Stimulated activated CD8-positive, alpha-beta memory T cell treated with anti-CD3 and anti-CD28 coated beads, Interleukin-4, amount 100 ng/mL, for 48 hours (primary cell): ENCODE measurements around the gene EXOC3L1.

Experiments
- DNase-seq: peaks from one replicate; pipeline ENCODE4 v3.0.0-alpha.2; 2020

Gene EXOC3L1

DNA sequence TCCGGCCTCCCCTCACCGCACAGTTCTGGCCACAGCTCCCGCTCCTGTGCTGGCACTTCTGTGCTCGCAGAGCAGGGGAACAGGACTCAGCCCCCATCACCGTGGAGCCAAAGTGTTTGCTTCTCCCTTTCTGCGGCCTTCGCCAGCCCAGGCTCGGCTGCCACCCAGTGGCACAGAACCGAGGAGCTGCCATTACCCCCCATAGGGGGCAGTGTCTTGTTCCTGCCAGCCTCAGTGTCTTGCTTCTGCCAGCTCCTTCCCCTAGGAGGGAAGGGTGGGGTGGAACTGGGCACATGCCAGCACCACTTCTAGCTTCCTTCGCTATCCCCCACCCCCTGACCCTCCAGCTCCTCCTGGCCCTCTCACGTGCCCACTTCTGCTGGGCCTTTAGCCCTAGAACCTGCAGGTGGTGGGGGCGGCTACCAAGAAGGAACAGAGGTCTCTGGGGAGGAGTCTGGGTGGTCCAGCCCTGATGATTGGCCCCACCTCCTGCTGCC lies 8.3 kb upstream of the EXOC3L1 start:
- DNase-seq: no peak

DNA sequence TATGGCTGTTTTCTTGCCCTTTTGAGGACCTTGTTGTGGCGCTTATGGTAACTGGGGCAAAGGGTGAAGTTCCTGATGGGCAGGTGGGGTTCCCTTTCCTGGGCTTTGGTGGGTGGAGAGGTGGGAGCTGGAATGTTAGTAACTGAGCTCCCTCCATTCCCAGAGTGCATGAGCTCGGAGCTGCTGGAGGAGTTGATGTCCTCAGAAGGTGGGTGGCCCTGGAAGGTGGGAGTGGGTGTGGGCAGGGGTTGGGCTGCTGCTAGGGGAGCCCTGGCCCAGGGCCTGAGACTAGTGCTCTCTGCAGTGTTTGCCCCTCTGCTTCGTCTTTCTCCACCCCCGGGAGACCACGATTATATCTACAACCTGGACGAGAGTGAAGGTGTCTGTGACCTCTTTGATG lies 7.8 kb upstream of the EXOC3L1 start:
- no peak for DNase-seq

DNA sequence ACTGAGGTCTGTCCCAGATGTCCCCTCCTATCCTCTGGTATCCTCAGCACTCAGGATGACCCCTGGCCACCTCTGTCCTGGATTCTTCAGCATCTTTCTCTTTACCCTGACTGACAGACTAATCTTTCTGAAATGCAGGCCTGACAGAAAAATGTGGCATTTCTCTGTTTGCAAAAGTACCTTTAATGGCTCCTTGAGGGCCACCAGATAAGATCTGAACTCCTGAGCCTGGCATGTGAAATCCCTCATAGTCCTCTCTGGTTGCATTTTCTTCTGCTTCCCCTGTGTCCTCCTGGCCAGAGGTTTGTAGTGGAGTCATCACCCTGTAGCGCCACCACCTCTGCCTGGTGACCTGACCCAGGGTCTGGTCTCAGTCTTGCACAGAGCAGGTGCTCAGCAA lies 6.9 kb upstream of the EXOC3L1 start:
- no peak for DNase-seq

DNA sequence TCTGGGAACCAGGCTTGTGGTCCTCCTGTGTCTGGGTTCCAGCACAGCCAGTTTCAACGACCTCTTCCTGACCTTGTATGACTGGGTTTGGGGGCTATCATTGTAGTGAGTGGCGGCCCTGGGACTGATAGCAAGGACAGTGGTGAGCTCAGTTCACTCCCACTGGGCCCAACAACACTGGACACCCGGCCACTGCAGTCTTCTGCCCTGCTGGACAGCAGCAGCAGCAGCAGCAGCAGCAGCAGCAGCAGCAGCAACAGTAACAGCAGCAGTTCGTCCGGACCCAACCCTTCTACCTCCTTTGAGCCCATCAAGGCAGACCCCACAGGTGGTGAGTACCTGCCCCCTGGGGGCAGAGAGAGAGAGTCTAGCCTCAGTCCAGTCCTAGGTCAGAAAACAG lies 5.7 kb upstream of the EXOC3L1 start:
- no peak for DNase-seq

DNA sequence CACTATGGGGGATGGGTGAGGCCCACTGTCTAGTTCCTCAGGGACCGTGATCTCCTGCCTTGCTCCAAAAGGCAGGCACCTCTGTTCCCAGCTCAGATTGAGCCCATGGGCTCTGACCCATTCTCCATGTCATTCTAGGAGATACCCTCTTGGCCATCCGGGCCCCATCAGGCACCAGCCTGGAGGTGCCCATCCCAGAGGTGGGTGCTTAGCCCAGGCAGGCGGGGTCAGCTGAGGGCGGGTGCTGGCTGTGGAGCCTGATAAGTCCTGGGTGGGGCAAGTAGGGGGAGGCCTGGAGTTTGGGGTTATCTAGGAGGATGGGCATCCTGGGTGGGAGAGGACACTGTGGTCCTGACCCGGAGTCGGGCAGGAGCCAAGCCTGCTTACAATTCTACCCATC lies 4.3 kb upstream of the EXOC3L1 start:
- no peak for DNase-seq

DNA sequence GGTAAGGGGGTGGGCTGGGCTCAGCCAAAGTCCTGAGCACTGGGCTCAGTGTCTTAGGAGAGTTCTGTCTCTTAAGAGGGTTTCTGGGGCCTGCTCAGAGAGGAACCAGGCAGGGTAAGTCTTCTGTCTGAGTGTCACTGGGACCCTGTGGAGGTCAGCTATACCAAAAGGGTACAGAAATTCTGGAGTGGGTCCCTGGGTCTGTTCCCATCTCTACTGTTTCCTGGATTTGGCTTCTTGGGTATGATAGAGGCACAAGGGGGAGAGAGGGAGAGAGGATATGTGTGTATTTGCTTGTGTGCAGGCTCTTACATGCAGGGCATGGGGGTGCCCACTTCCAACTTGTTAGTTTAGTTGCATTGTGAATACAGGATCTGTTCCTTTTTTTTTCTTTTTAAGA lies 3.6 kb upstream of the EXOC3L1 start:
- no peak for DNase-seq

DNA sequence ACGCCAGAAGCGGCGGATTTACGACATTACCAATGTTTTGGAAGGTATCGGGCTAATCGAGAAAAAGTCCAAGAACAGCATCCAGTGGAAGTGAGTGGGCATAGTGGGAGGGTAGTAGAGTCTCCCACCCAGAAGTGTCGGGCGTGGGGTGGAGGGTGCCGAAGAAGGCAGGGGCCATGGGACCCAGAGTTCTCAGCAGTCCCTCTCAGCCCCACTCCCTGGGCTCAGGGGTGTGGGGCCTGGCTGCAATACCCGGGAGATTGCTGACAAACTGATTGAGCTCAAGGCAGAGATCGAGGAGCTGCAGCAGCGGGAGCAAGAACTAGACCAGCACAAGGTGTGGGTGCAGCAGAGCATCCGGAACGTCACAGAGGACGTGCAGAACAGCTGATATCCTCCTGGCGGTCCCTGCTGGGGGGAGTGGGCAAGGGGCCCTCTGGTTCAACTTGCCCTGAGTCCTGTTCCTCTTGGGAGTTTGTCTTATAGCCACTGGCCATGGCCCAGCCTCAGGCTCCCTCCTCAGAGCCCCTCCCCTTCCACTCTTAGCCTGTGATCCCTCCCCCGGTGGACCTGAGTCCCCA lies 2.9 kb upstream of the EXOC3L1 start:
- DNase-seq: no peak

DNA sequence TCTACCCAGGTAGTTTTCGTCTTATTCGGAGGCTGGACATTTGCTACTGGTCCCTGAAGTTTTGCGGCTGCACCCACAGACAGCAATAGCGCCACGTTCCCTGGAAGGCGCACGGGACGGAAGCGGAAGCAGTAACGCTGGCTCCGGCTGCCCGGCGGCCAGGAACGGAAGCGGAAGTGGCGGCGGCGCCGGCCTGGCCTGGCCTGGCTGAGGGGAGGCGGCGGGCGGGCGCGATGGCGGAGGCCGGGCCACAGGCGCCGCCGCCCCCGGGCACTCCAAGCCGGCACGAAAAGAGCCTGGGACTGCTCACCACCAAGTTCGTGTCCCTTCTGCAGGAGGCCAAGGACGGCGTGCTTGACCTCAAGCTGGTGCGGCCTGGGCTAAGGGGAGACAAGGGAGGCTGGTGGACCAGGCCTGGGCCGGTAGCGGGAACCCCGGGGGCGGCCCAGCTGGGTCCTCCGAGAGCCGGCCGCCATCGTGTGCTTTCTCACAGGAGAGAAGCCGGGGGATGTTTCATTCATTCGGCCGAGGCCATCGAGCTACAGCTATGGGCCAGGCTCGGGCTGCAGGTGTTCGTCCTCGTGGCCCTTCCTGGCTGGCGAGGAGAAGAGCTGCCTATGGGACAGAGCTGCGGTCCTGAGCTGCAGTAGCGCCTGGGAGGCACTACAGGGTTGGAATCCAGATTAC lies 2.2 kb upstream of the EXOC3L1 start, which contains the start of gene E2F4:
E2F4 (plus strand) TSS at position 161 of the 687 bp plus-strand sequence; CDS start at position 234, 73 bp downstream.
- DNase-seq: peak; percentile 93

DNA sequence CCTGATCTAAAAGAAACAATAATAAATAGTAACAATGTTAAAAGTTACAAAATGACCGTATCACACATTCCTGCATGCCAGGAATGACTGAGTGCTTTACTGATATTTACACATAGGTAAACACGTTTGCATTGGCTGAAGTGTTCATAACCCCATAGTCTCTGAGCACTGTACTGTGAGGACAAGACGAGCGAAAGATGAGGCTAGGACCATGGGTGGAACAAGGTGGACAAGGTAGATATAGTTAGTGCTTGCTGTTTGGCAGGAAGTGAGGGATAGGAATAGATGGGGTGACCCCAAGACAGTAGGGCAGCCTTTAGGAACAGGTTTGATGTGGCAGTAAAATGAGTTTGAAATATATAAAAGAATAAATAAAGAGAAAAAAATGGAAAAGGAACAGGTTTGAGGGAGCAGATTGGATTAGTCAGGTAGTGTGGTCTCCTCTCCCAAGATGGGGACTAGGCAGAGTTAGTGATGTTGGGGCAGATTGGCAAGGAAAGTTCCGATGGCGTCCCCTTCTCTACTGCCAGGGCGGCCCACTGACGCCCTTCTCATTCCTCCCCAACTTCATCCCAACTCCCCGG lies 1.6 kb upstream of the EXOC3L1 start:
- DNase-seq: no peak

DNA sequence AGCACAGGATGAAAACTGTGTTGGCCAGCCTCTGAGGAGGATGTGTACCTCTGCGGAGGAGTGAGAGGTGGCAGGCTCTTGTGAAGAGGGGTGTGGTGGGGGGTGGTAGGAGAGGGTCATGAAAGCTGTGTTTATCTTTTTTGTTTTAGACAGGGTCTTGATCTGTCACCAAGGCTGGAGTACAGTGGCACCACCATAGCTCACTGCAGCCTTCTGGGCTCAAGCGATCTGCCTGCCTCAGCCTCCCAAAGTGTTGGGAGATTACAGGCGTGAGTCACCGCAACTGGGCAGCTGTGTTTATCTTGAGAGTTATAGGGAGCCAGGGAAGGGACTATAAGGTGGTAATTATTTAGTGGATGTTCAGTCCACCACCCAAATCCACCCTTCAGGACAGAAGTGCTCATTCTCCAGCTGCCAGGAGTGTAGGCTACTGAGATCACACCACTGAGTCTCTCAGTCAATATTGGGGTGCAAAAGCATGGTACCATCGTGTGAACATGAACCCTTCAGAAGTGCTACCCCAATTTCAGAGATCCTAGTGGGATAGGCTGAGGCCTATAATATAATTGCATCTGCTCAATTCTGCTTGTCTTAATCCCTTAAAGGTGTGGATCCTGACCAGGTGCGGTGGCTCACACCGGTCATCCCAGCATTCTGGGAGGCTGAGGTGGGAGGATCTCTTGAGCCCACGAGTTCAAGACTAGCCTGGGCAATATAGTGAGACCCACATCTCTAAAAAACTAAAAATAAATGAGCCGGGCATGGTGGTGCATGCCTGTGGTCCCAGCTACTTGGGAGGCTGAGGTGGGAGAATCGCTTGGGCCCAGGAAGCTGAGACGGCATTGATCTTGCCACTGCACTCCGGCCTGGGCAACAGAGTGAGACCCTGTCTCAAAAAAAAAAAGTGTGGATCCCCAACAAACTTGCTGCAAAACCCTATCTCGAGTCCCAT lies 788 bp upstream of the EXOC3L1 start:
- DNase-seq: no peak

DNA sequence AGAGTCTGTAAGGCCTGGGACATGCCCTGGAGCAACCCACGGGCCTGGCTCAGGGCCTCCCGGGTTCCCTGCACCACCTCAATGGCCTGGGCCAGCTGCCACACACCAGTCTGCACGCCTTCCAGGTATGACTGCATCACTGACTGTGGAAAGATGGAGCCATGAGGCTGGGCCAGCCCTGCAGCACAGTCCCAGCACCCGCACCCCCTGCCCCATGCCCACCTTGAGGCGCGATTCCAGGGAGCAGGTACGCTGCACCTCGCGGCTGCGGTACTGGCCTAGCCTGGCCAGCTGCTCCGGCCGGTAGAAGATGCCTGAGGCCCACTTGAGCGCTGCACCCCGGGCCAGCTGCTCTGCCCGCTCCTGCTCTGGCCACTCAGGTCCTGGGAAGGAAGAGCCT lies 1.1 kb downstream of the EXOC3L1 start:
- no peak for DNase-seq

DNA sequence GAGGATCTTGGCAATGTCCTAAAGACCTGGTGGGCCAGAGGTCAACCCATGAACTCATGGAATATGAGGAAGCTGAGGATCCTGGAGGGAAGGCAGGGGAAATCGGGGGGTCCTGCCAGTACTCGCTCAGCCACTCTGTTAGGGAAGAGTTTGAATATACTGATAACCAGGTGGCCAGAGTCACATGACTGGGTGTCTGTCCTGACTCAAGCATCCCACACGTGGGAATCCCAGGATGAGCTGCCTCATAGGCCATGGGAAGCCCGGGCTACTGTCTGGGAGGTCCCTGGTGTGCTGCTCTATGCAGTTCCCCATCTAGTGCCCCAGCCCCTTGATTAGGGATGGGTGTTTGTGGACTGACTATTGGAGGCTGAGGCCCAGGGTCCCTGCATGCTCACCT lies 1.6 kb downstream of the EXOC3L1 start:
- no peak for DNase-seq

DNA sequence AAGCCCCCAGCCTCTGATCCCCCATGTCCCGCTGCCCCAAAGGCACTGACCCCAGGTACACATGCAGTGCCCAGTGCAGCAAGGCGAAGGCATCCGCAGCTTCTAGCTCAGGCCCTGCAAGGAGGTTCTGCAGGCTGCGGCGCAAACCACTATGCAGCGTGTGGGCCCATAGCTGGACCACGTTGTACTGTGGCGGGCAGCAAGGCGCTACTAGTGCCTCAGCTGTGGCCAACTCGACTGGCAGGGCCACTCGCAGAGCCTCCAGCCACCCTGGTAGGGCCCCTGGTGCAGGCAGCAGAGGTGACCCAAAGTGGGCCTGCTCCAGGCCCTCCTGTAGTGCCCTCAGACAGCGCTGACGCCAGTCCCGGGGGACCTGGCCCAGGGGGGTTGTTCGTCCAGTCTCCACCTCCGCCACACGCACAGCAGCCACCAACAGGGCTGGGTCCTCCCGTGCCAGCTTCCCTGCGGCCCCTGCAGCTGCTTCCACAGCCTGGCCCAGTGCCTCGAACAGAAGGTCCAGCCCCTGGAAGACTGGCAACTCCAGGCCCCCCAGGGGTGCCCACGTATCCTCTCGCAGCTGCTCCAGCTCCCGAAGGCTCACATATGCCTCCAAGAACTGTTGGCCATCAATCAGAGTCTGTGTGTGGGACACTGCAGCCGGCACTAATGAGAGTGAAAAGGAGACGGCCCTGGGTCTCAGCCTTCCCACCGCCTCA lies 2.6 kb downstream of the EXOC3L1 start:
- DNase-seq: no peak

DNA sequence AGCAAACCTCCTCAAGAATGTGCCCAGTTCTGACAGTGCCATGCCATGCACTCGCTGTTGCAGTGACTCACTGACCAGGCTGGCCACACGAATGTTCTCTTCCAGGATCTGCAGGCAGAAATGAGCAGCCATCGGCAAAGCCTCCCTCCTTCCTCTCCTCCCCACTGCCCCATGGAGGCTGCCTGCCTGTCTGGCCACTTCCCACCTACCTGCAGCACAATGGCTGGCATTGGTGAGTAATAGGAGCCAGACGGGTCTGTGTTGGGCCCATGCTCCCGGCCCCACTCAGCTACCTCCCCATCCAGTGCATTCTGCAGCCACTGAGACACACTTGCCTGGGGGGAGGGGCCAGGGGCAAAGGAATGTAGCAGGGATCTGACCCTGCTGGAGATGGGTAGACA lies 3.4 kb downstream of the EXOC3L1 start:
- DNase-seq: no peak

DNA sequence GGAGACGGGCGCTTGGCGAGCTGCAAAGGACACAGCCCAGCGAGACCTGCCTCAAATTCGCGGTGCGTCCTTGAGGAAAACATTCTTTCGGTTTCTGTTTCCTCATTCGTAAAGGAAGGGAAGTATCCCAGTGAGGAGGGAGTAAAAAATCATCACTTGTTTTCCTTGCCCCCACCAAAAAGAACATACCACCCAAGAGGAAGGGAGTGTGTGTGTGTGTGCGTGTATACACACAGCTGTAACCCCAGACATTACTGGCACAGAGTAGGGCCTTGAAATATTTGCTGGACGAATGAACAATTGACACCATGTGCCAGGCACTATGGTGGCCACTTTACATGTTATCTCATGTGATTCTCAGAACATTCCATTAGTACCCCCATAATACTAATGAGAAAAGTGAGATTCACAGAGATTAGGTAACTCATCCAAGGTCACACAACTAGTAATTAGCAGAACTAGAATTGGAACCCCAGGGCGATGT lies 4.2 kb downstream of the EXOC3L1 start:
- DNase-seq: no peak

DNA sequence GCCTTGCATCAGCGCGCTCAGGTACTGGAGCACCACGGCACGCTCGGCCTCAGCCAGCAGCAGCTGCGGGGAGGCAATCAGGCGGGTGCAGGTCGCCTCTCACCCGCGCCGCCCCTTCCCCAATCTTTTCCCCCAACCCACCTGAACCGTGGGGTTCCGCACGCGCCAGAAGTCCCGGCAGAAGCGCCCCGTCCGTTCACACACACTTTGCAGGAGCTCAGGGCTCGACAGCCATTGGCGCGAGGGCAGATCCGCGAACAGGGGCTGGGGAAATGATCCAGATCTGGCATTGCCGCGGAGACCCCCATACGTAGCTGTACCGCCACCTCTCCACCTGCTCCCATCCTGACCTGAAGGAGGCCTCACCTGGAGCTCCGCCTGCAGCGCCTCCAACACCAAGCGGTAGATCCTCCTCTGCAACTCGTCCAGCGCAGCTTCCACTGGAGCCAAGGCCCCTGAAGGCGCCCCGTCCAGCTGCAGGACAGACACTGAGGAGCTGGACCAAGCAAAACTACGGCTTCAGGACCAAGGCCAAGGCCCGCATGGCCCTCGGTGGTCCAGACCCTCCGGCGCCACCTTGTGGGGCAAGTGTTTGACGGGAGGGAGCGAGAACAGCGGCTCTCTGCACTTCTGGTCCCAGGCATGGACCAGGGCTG lies 4.8 kb downstream of the EXOC3L1 start:
- DNase-seq: peak; percentile 95

DNA sequence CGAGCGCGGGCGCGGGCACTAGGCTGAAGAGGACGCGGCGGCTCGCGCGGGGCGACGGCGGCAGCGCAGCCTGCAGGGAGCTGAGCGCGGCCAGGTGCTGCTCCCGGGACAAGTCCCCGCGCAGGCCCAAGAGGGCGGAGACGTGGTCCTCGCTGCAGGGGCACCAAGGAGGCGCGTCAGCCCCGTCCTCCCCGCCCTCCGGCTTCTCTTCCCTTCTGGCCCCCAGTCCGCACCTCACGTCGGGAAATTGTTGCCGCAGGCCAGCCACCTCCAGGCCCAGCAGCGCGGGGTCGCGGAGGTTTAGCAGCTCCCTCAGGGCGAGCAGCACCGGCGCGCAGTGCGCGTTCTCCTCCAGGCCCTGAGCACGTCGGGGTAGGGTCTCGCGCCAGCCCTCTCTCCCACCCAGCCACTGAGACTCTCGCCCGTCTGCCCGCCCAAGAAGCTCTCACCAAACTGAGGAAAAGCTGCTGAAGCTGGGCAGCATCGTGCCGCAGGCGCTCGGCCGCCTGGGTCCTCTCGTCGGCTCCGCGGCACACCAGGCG lies 5.4 kb downstream of the EXOC3L1 start:
- DNase-seq: no peak

DNA sequence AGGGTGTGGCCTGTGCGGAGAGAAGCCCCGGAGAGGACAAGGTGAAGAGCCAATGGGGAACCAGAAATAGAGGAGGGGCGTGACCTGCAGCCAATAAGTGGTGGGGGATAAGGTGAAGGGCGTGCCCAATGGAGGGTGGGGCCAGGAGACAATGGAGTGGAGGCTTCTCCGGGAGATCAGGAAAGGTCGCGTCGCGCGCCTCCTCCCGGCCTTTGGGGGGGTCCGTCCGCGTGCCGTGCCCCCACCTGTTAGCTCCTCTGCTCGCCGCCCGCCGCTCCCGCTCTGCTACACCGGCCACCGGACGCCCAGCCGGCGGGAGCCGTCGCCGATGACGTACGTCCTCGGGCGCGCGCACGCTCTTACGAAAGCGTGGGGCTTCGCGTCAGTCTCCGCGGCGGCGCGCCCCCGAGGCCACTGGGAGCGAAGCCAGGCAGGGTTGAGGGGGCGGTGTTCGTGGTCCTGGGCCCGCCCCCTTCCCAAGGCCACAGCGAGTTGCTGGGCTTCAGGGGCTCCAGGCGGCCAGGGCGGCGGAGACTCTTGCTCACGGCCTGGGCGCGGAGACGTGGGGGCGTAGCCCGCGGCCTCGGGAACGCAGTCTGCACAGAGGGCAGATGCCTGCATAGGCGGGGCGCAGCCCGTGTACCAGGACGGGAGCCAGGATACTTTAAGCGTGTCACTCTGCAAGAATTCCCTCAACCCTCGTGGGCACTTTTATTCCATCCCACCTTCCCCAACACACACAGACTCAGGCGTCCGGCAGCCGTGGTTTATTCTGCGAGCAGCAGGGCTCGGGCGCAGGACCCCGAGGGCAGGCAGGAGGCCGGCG lies 6.1 kb downstream of the EXOC3L1 start, which contains the start of gene MATCAP1:
MATCAP1 (minus strand) TSS at position 337 of the 826 bp plus-strand sequence. CDS start 3,353 bp downstream, outside the sequence.
- peak; percentile 94 for DNase-seq

DNA sequence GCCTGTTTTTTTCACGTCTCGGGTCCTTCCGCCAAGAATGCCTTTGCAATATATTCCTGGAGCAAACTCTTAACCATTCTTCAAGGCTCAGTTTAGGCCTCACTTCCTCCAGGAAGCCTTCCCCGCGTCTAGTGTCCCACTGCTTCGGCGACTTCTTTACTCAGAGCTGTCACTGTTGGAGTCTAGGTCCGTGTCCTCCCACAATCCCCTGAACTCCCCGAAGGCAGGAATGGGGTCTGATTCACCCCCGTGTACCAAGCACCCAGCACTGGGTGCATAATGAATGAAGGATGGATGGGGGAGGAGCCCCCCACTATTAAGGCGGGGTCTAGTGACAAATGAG lies 6.7 kb downstream of the EXOC3L1 start:
- no peak for DNase-seq

DNA sequence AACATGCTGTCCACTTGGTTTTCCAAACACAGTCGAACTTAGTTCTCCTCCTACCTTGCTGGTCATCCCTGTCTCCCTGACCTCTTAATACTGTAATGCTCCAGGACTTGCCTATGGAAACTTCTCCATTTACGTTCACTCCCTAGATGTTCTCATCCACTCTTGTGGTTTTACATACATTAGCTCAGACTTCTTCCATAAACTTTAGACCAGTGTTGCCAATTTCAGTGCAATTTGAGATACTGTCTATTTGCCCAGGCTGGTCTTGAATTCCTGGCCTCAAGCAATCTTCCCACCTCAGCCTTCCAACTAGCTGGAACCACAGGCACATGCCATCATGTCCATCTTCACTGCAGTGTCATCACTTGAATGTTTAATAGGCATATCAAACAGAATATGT lies 7.6 kb downstream of the EXOC3L1 start:
- DNase-seq: no peak

DNA sequence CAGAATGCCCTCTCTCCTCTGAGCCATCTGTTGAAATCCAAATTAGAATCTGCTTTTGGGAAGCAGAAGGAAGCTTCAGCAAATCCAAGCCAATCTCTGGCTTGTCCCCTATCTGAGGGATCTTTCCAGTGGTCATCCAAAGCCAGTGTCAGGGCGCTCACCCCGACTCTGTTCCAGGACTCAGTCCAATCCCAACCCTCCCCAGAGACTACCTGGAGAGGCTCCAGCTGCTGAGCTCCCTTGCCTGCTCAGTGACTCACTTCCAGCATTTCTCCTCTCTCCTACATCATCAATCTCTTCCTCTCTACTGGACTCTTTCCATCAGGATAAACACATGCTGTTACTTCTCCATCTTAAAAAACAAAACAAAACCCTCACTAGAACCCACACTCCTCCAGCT lies 8.6 kb downstream of the EXOC3L1 start:
- no peak for DNase-seq
